Coronary artery (tissue), 2 donors: Measurements from ENCODE around the gene MRPS2.
"Not testable (repeated sequence)": the region's sequence is repeated elsewhere in the genome, so short reads cannot be mapped to it uniquely, and the experiment has no call there.

ENCODE experiments used
- DNase-seq: peaks from one replicate; pipeline ENCODE4 v3.0.0-alpha.2; 2017; ENCODE audit warnings: low spot score
- H3K27ac ChIP-seq, 2 donors: fragments of 200-600 bp; sonication (generic); one replicate each; pipeline ENCODE4 v1.5.1; 2016 to 2019
- H3K4me3 ChIP-seq: fragments of 200-600 bp; sonication (generic); 2 replicates; pipeline ENCODE4 v1.5.1; 2016; ENCODE audit warnings: mild to moderate bottlenecking, moderate library complexity
- TF ChIP-seq, protein P1 (sequence below): fragments of 200-600 bp; sonication (generic); IDR thresholded peaks from one replicate; pipeline ENCODE4 v1.5.1; 2019; ENCODE audit warnings: antibody characterized with exemption

Gene MRPS2

DNA sequence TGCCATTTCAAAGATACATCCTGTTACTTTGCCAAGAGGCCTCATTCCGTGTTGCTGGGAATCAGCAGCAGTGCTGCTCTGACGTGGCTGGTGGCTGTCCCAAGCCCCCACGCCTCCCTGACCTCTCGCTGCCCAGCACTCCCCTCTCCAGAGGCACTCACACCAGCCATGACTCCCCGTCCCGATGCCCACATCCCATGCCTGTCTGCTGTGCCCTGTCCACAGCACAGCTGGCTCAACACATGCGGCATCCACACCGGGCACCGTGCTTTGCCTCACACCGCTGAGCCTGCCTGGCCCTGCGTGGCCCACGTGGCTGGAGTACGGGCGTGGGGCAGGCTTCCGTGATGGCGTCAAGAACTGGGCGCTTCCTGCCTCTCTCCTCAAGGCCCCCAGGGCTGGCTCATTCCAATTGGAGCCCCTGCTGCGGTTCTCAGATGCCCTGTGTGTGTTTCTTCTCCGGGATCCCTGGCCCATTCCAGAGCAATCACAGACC lies 12.9 kb downstream of the MRPS2 start:
- peak; percentile 56 for DNase-seq
- TF ChIP-seq, protein P1, sequence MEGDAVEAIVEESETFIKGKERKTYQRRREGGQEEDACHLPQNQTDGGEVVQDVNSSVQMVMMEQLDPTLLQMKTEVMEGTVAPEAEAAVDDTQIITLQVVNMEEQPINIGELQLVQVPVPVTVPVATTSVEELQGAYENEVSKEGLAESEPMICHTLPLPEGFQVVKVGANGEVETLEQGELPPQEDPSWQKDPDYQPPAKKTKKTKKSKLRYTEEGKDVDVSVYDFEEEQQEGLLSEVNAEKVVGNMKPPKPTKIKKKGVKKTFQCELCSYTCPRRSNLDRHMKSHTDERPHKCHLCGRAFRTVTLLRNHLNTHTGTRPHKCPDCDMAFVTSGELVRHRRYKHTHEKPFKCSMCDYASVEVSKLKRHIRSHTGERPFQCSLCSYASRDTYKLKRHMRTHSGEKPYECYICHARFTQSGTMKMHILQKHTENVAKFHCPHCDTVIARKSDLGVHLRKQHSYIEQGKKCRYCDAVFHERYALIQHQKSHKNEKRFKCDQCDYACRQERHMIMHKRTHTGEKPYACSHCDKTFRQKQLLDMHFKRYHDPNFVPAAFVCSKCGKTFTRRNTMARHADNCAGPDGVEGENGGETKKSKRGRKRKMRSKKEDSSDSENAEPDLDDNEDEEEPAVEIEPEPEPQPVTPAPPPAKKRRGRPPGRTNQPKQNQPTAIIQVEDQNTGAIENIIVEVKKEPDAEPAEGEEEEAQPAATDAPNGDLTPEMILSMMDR, result no peak
- Histone ChIP-seq H3K4me3 (no peak overlapping the region), H3K27ac (no peak overlapping the region)

DNA sequence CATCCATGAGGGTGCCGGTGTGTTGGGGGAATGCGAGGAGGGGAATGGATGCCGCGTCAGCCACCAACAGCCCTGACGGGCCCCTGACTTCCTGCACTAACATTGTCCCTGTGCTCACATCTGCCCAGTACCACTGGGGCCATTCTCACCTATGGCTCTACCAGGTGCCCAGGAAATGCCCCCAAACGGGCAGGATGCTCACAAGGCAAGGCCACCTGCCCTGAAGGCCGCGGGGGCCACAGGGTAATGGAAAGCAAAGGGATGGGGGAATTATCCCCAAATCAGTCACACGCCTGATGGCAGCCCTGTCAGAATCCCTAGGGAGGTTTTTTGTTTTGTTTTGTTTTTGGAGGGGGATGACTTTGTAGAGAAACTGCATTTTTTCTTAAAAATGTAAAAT lies 13.4 kb downstream of the MRPS2 start:
- H3K27ac ChIP-seq, H3K4me3 ChIP-seq, DNase-seq: not testable (repeated sequence)

DNA sequence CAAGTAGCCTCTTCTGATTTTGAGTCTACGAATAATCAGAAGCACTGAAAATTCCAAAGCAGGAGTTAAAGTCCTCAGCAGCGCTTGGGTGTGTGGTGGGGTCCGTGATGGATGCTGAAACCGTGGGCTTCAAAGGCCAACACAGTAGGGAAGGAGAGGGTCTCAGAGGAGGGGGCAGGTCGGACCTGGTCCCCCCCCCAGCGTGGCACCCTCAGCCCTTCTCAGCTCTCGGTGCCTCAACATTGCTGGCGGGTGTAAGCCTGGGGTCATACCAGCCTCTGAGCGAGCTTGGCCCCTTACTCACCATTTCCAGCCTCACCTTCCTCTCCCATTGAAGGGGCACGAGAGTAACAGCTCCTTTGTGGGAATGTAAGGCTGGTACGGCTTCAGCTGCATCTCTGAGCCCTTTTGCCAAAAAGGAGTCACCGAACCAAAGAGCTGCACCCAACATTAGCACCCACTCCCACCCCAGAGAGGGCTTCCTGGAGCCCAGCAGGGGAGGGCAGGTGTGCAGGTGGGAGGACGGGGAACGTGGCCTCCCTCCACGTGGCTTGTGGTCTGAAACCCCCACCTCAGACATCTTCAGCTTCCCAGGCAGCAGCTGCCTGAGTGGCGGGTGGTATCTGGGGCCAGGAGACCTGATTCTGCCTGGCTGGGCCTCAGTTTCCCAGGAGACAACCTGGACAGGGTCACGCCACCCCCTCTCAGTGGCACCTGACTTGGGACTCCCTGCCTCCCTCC lies 14.0 kb downstream of the MRPS2 start:
- TF ChIP-seq, protein P1, result no peak
- H3K27ac ChIP-seq, result no peak overlapping the region
- DNase-seq, result peak; percentile 62

DNA sequence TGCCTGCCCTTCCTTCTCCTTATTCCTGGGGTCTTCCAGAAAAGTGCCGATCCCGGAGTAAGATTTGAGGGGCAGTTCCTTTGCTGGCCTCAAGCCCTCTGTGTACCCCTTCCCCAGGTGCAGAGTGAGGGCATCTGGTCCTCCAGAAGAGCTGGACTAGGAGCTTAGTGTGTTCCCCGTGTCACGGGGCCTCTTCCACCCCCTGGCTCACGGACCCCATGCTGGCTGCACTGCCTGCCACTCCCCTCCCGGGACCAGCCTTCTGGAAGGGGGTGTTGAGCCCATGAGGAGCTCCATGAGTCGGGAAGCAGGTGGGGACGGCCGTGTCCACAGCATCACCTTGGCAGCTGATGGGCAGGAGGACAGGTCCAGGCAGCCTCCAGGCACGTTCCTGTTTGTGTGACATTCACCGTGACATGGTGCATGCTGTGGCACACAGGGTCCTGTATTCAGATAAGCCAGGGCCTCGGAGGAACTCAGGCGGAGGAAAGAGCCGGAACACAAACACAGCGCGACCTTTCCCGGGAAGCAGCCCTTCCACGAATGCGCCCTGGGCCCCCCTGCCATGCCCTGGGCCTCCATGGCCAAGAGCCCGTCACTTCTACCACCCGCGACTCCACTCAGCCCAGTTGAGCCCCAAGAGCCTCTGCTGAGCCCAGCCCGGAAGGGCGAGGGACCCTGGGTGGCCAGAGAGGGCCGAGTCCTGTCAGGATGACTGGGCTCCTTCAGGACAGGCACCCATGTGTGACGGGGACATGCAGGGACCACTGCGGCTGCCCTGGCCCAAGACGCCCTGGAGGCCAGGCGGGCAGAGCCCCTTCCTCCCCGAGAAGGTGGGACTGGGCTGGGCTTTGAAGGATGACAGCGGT lies 14.8 kb downstream of the MRPS2 start:
- H3K27ac ChIP-seq, result no peak overlapping the region
- DNase-seq, result peak; percentile 68
- TF ChIP-seq, protein P1, result no peak
- no peak overlapping the region for H3K4me3 ChIP-seq

More for the DNA sequence above, 14.0 kb downstream of the MRPS2 start:
- no peak overlapping the region for H3K4me3 ChIP-seq

DNA sequence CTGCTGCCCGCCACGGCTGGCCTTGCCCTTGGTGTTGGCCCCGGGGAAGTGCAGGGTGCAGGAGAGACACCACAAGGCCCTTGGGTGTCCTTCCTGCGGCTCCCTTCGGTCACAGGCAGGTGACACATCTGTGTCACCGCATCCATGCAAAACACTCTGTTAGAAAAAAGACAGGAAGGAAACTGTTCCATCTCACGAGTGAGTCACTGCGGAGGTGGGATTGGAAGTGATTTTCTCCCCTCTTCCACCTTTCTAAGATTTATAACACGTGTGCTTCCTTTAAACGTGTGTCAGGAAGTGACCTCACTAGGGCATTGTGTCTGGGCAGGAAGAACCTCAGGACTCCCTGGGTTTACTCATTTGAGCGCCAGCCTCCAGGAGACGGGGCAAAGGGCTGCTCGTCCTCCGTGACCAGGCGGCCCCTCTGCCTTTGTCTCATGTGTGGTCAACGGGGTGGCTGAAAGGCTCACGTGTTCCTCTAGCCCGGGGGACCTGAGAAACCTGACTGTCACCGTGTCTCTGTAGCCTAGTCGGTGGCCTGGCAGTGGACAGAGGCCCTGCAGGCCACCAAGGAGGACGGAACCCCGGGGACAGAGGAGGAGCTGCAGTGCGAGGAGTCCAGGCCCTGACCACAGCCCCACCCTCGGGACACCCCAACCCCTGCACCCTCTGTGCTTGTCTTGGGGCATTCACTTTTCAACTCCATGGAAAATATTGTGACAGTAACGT lies 15.8 kb downstream of the MRPS2 start:
- no peak overlapping the region for H3K27ac ChIP-seq
- DNase-seq, result peak; percentile 49
- TF ChIP-seq, protein P1, result no peak
- no peak overlapping the region for H3K4me3 ChIP-seq

DNA sequence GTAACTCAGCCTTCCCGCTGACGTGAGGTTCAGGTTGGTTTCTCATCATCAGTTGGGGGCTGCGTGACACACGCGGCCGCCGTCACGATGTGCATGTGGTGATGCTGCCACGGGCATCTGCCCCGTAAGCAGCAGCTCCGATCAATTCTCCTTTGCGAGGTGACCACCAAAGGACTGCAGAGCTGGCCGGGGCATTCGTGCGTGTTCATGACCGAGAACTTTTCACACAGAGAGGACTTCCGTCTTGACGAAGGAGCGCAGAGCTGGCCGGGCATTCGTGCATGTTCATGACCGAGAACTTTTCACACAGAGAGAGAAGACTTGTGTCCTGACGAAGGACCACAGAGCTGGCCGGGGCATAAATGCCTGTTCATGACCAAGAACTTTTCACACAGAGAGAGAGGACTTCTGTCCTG lies 16.9 kb downstream of the MRPS2 start:
- Histone ChIP-seq H3K27ac (no peak overlapping the region), H3K4me3 (no peak overlapping the region)
- DNase-seq, result peak; percentile 46
- TF ChIP-seq, protein P1, result no peak
